ENCODE data around the gene ZFY. TPM values are rescaled to one million over a fixed set of nuclear protein-coding genes. Genes with fewer than 3 reads are reported as not detected.

The ZFY gene
- total and polyA plus RNA-seq, 10 of the 15 experiments (the other 5 are each of a cell fraction or from before 2014, with no cell fraction given): not detected

- no peak overlapping the region for H3K4me3 ChIP-seq
- intact Hi-C loops (cut with micrococcal nuclease; ENCODE audit: unreplicated experiment) (no loop called here), in situ Hi-C loops (cut with MboI) (no loop called here)
- ChIA-PET POLR2A (no interaction called here), RAD21 (ENCODE audit: unreplicated experiment) (no interaction called here), CTCF (no interaction called here), SMC1A (ENCODE audit: uncharacterized antibody, unreplicated experiment) (no interaction called here)
- H2AFZ ChIP-seq (ENCODE audit: control insufficient read depth, low read depth, low read length): no peak overlapping the region
- no CpG with 5 or more reads among the region's 63 CpGs for WGBS (ENCODE audit: insufficient coverage, insufficient replicate concordance, low lambda C conversion rate, missing lambda C conversion rate)
- no peaks in the 10 kb centered on the region for H3K4me1 ChIP-seq (ENCODE audit: control insufficient read depth, insufficient read depth, low read length)
- TF ChIP-seq JUND (IDR thresholded peaks at IDR 0.05; ENCODE audit: low read depth, low read length): no peak
- TF ChIP-seq ZBED1 (IDR thresholded peaks at IDR 0.05; ENCODE audit: borderline replicate concordance): no peak
- TF ChIP-seq PAX8 (IDR thresholded peaks at IDR 0.05): no peak
- no peak for TF ChIP-seq ATF7 (IDR thresholded peaks at IDR 0.05; ENCODE audit: low read depth)
- no peak for TF ChIP-seq KLF5 (IDR thresholded peaks at IDR 0.05; ENCODE audit: partially characterized antibody)
- TF ChIP-seq TCF3 (IDR thresholded peaks at IDR 0.05; ENCODE audit: borderline replicate concordance, insufficient read depth, low read depth, low read length): no peak
- no peak for TF ChIP-seq MXI1 (IDR thresholded peaks at IDR 0.05; ENCODE audit: low read depth, low read length)
- DNase-seq (ENCODE audit: low read depth, low spot score): no peak
- H3K79me2 ChIP-seq (ENCODE audit: control insufficient read depth, insufficient read depth, low read length): no peaks in the 10 kb centered on the region
- no peaks in the 10 kb centered on the region for H3K9me3 ChIP-seq (replicated peaks; ENCODE audit: control insufficient read depth, insufficient read depth, low read length)
- no peak overlapping the region for H3K27ac ChIP-seq (ENCODE audit: control insufficient read depth, insufficient read depth)
- no peak overlapping the region for H3K4me2 ChIP-seq (ENCODE audit: control insufficient read depth, insufficient read depth)
- FAIRE-seq: no peak
- no peaks in the 10 kb centered on the region for H3K36me3 ChIP-seq (ENCODE audit: control insufficient read depth in 2 of 2, insufficient read depth in 2 of 2, low read length in 1 of 2)
- H4K20me1 ChIP-seq (ENCODE audit: control insufficient read depth, insufficient read depth): no peaks in the 10 kb centered on the region
- no peak overlapping the region for H3K9ac ChIP-seq (ENCODE audit: control insufficient read depth, insufficient read depth, low read length)
- BruUV-seq (replicated peaks): no TSS peak
- no peaks in the 10 kb centered on the region for H3K27me3 ChIP-seq (replicated peaks in 1 of 2; ENCODE audit: control insufficient read depth in 2 of 2, insufficient read depth in 2 of 2, low read length in 1 of 2)
- no peak for ATAC-seq
These were observed 695 bp downstream of the ZFY start for GRCh38 chrY:2935716-2936435.

GRCh38 chrY:2936436-2936750 lies 1.2 kb downstream of the ZFY start:
- intact Hi-C loops (cut with micrococcal nuclease; ENCODE audit: unreplicated experiment): no loop called here
- SMC1A ChIA-PET (ENCODE audit: uncharacterized antibody, unreplicated experiment): no interaction called here
- H3K4me2 ChIP-seq (ENCODE audit: control insufficient read depth, insufficient read depth): no peak overlapping the region
- ATAC-seq (no peak), FAIRE-seq (no peak), DNase-seq (ENCODE audit: low read depth, low spot score) (no peak)
- H3K36me3 ChIP-seq (ENCODE audit: control insufficient read depth in 2 of 2, insufficient read depth in 2 of 2, low read length in 1 of 2): no peaks in the 10 kb centered on the region
- no peak overlapping the region for H3K4me3 ChIP-seq
- CTCF ChIA-PET: no interaction called here
- H3K9ac ChIP-seq (ENCODE audit: control insufficient read depth, insufficient read depth, low read length): no peak overlapping the region
- in situ Hi-C loops (cut with MboI): no loop called here
- H3K27ac ChIP-seq (ENCODE audit: control insufficient read depth, insufficient read depth): no peak overlapping the region
- no peaks in the 10 kb centered on the region for H3K27me3 ChIP-seq (replicated peaks in 1 of 2; ENCODE audit: control insufficient read depth in 2 of 2, insufficient read depth in 2 of 2, low read length in 1 of 2)
- no peaks in the 10 kb centered on the region for H4K20me1 ChIP-seq (ENCODE audit: control insufficient read depth, insufficient read depth)
- no peaks in the 10 kb centered on the region for H3K9me3 ChIP-seq (replicated peaks; ENCODE audit: control insufficient read depth, insufficient read depth, low read length)
- RAD21 ChIA-PET (ENCODE audit: unreplicated experiment): no interaction called here
- no peaks in the 10 kb centered on the region for H3K4me1 ChIP-seq (ENCODE audit: control insufficient read depth, insufficient read depth, low read length)
- WGBS (ENCODE audit: insufficient coverage, insufficient replicate concordance, low lambda C conversion rate, missing lambda C conversion rate): no CpG with 5 or more reads among the region's 6 CpGs
- no TSS peak for BruUV-seq (replicated peaks)
- no peaks in the 10 kb centered on the region for H3K79me2 ChIP-seq (ENCODE audit: control insufficient read depth, insufficient read depth, low read length)
- H2AFZ ChIP-seq (ENCODE audit: control insufficient read depth, low read depth, low read length): no peak overlapping the region
- POLR2A ChIA-PET: no interaction called here
- TF ChIP-seq USF2 (IDR thresholded peaks at IDR 0.05; ENCODE audit: borderline replicate concordance, low read depth, low read length) (no peak), RAD51 (IDR thresholded peaks at IDR 0.05) (no peak), E4F1 (IDR thresholded peaks at IDR 0.05; ENCODE audit: borderline replicate concordance, partially characterized antibody) (no peak), BCL11A (IDR thresholded peaks at IDR 0.05; ENCODE audit: low read depth, low read length) (no peak), IKZF2 (IDR thresholded peaks at IDR 0.05) (no peak), CBFB (IDR thresholded peaks at IDR 0.05; ENCODE audit: low read depth) (no peak), SREBF2 (IDR thresholded peaks at IDR 0.05; ENCODE audit: low read length) (no peak), IRF5 (IDR thresholded peaks at IDR 0.05; ENCODE audit: borderline replicate concordance) (no peak), ESRRA (IDR thresholded peaks at IDR 0.05; ENCODE audit: low read length) (no peak)
